ENCODE measurements around the gene LRSAM1.
A peak's percentile ranks its signal among the peaks of the same experiment; 100 is the strongest.

- TF ChIP-seq POLR2A (IDR thresholded peaks at IDR 0.05; ENCODE audit: extremely low read depth, insufficient read length) (no peak), CTCF (IDR thresholded peaks at IDR 0.05; ENCODE audit: low read depth, low read length) (peak; percentile 5)
Measured at GRCh38 chr9:127437497-127438264, 13.6 kb upstream of the LRSAM1 start.

Measured in NB4 (cell line).